Tibial artery (tissue), 4 donors: Measurements from ENCODE around the gene RYK.

Source experiments
- DNase-seq, 2 donors: peaks; one replicate each; pipeline ENCODE4 v3.0.0-alpha.2; 2019
- H3K27ac ChIP-seq, 2 donors: fragments of 200-600 bp; sonication (generic) in 1 of 2; 1 replicate in 1 of 2; 2 replicates in 1 of 2; pipeline ENCODE4 v1.5.1; 2018 to 2019; ENCODE audit warnings: mild to moderate bottlenecking in 1 of 2
- H3K27me3 ChIP-seq, 2 donors: fragments of 200-600 bp; sonication (generic) in 1 of 2; one replicate each; pipeline versions ENCODE4 v1.5.1 to v1.6.0; 2016 to 2019
- H3K36me3 ChIP-seq, 3 donors: fragments of 200-600 bp; sonication (generic) in 2 of 3; one replicate each; pipeline ENCODE4 v1.5.1; 2016 to 2019; ENCODE audit warnings: mild to moderate bottlenecking in 2 of 3
- H3K4me1 ChIP-seq, 4 donors: fragments of 200-600 bp; sonication (generic) in 2 of 4; 1 replicate in 3 of 4; 2 replicates in 1 of 4; pipeline ENCODE4 v1.5.1; 2016 to 2019
- H3K4me3 ChIP-seq, 2 donors: fragments of 200-600 bp; sonication (generic) in 1 of 2; 1 replicate in 1 of 2; 2 replicates in 1 of 2; pipeline ENCODE4 v1.5.1; 2018 to 2019; ENCODE audit warnings: mild to moderate bottlenecking in 2 of 2
- H3K9me3 ChIP-seq, 3 donors: fragments of 200-600 bp; sonication (generic) in 1 of 3; one replicate each; pipeline ENCODE4 v1.5.1; 2016 to 2019
- intact Hi-C: fragments of 100-400 bp; cut with DNase I; formaldehyde crosslinking; loops from one replicate; pipeline ENCODE4 v1.15.0; 2023; ENCODE audit warnings: low total_unique reads
- TF ChIP-seq, protein P1 (sequence below), 2 experiments: fragments of 200-600 bp in 1 of 2; fragments of 450-650 bp in 1 of 2; IDR thresholded peaks; one replicate each; pipeline ENCODE4 v1.5.1; 2017 to 2019; ENCODE audit warnings: antibody characterized with exemption in 2 of 2, mild to moderate bottlenecking in 1 of 2, moderate library complexity in 1 of 2

Gene RYK

DNA sequence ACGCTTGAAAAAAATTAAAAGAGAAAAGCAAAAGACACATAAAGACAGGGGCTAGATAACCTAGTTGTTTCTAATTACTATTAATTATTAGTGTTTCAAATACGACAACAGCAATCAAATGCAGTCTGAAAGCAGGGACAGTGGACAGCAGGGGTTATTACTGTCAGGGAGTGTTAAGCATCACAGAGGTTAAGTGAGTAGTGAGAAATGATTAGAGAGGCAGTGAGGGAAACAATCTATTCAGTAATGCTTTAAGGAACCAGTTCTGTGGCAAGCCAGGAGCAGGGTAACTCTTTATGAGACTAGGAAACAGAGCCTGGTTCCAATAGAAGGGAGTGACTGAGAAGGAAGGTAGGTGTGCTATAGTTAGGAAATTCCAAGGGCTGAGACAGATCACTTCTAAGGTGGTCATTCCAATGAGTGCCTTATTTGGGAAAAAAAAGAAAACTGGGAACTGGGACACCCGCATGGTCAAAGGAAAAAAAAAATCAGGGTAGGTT is 15.0 kb downstream of the RYK start:
- no peaks in the 10 kb centered on the region for H3K27me3 ChIP-seq
- DNase-seq = no peak
- intact Hi-C loops = no loop called here
- no peaks in the 10 kb centered on the region for H3K9me3 ChIP-seq
- no peaks in the 10 kb centered on the region for H3K36me3 ChIP-seq
- peaks cover 0 to 85% (median 39%) of the 10 kb centered on the region in 4 donors for H3K4me1 ChIP-seq
- TF ChIP-seq, protein P1, sequence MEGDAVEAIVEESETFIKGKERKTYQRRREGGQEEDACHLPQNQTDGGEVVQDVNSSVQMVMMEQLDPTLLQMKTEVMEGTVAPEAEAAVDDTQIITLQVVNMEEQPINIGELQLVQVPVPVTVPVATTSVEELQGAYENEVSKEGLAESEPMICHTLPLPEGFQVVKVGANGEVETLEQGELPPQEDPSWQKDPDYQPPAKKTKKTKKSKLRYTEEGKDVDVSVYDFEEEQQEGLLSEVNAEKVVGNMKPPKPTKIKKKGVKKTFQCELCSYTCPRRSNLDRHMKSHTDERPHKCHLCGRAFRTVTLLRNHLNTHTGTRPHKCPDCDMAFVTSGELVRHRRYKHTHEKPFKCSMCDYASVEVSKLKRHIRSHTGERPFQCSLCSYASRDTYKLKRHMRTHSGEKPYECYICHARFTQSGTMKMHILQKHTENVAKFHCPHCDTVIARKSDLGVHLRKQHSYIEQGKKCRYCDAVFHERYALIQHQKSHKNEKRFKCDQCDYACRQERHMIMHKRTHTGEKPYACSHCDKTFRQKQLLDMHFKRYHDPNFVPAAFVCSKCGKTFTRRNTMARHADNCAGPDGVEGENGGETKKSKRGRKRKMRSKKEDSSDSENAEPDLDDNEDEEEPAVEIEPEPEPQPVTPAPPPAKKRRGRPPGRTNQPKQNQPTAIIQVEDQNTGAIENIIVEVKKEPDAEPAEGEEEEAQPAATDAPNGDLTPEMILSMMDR (IDR thresholded peaks at IDR 0.05) = no peak
- H3K27ac ChIP-seq = peak overlapping the region; percentile 51 to 60
- H3K4me3 ChIP-seq = no peak overlapping the region

DNA sequence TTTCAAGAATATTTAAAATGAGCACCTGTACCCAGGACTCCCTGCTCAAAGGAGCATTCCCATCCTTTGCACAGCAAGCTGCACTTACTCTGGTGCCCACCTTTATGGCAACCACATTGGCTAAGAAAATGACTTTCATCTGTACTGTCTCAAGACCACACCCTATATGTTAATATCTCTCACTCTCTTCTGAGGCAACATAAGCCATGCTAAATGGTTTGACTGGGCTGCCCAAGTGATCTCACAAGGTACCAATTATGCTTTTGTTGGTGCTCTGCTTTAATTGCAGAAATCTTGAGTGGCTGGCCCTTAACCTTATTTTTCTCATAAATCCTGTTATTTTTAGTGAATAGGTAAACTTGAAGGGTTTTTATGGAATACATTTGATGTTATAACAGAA is 17.7 kb downstream of the RYK start:
- H3K4me3 ChIP-seq = no peak overlapping the region
- H3K4me1 ChIP-seq = peaks cover 0 to 85% (median 32%) of the 10 kb centered on the region in 4 donors
- H3K36me3 ChIP-seq = no peaks in the 10 kb centered on the region
- no peak overlapping the region for H3K27ac ChIP-seq
- intact Hi-C loops = no loop called here
- TF ChIP-seq, protein P1 (IDR thresholded peaks at IDR 0.05) = no peak
- no peaks in the 10 kb centered on the region for H3K27me3 ChIP-seq
- DNase-seq = no peak
- H3K9me3 ChIP-seq = no peaks in the 10 kb centered on the region

DNA sequence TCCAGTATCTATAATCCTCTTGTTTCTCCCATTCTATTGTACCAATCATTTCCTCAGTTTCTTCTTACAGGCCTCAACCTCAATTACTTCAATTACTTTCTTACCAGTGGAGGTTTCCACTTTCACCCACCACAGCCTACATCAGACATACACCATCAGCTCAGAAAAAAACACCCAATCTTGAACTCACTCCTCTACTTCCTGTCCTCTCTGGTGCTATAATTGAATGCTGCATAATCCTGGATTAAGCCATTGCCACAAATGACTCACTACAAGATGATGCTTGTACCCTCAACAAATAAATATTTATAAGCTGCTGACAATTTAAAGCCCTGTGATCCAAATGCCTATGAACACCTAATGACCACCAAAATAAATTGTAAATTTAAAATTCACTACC is 18.5 kb downstream of the RYK start:
- intact Hi-C loops = no loop called here
- Histone ChIP-seq H3K36me3 (no peaks in the 10 kb centered on the region), H3K9me3 (no peaks in the 10 kb centered on the region), H3K4me3 (no peak overlapping the region), H3K27me3 (no peaks in the 10 kb centered on the region), H3K27ac (no peak overlapping the region), H3K4me1 (peaks cover 0 to 80% (median 29%) of the 10 kb centered on the region in 4 donors)
- DNase-seq = no peak
- TF ChIP-seq, protein P1 (IDR thresholded peaks at IDR 0.05) = no peak

DNA sequence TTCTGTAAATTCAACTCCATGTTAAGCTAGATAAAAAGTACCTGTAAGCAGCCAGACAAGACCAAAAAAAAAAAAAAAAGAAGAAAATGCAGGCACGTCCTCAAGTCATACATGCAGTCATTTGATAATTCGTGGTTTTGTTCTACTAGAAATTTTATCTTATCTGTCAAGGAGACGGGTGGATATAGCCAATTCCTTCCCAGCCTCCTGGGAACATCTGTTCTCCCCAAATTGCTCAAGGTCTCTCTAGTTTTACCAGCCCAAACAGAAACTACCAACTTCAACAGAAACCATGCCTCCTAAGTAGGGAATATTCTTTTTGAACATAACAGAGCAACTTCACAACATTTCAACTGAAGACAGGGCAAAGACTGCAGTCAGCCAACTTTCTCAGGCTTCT is 19.5 kb downstream of the RYK start:
- TF ChIP-seq, protein P1 (IDR thresholded peaks at IDR 0.05) = no peak
- no peaks in the 10 kb centered on the region for H3K27me3 ChIP-seq
- H3K4me3 ChIP-seq = no peak overlapping the region
- no peaks in the 10 kb centered on the region for H3K9me3 ChIP-seq
- DNase-seq = no peak
- peaks cover 0 to 70% (median 22%) of the 10 kb centered on the region in 4 donors for H3K4me1 ChIP-seq
- intact Hi-C loops = no loop called here
- no peaks in the 10 kb centered on the region for H3K36me3 ChIP-seq
- H3K27ac ChIP-seq = no peak overlapping the region

DNA sequence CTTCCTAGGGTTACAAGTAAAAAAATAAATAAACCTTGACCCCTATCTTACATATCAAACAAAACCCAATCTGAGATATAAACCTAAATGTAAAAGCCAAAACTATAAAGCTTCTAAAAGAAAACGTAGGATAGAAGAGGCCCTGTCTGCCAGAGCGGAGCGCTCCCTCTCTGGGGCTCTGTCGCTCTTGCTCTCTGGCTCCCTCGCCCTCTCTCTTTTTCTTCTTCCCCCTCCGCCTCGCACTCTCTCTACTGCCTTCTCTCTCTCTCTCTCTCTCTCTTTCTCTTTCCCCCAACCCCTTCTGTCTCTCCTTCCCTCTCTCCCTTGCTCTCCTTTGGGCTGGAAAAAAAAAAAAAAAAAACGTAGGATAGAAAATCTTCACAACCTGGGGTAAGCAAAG is 21.6 kb downstream of the RYK start:
- no peak for DNase-seq
- Histone ChIP-seq H3K27ac (no peak overlapping the region), H3K9me3 (no peaks in the 10 kb centered on the region), H3K4me1 (peaks cover 0 to 55% (median 14%) of the 10 kb centered on the region in 4 donors), H3K4me3 (no peak overlapping the region), H3K36me3 (no peaks in the 10 kb centered on the region), H3K27me3 (no peaks in the 10 kb centered on the region)
- TF ChIP-seq, protein P1 (IDR thresholded peaks at IDR 0.05) = no peak
- intact Hi-C loops = no loop called here

DNA sequence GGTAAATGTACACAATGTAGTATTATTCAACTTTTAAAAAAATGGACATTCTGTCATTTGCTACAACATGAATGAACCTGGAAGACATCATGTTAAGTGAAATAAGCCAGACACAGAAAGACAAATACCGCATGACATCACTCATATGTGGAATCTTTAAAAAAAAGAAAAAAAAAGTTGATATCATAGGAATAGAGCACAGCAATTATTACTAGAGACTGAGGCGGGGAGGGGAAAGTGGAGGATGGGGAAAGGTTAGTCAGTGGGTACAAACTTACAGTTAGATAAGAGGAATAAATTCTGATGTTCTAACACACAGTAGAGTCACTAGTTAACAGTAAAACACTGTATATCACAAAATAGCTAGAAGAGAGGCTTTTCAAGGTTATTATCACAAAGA is 22.2 kb downstream of the RYK start:
- H3K4me1 ChIP-seq = peaks cover 0 to 55% (median 14%) of the 10 kb centered on the region in 4 donors
- DNase-seq = no peak
- H3K27me3 ChIP-seq = no peaks in the 10 kb centered on the region
- no peaks in the 10 kb centered on the region for H3K36me3 ChIP-seq
- H3K27ac ChIP-seq = no peak overlapping the region
- intact Hi-C loops = no loop called here
- H3K4me3 ChIP-seq = no peak overlapping the region
- TF ChIP-seq, protein P1 (IDR thresholded peaks at IDR 0.05) = no peak
- no peaks in the 10 kb centered on the region for H3K9me3 ChIP-seq
